Kidney epithelial cell (primary cell): ENCODE data around the gene FRS2. TPM values are rescaled to one million over a fixed set of nuclear protein-coding genes. Genes with fewer than 3 reads are reported as not detected.

Source experiments
- DNase-seq: peaks from one replicate; pipeline ENCODE4 v3.0.0-alpha.2; 2010; ENCODE audit warnings: low read depth
- H3K27me3 ChIP-seq: 2 replicates; pipeline ENCODE4 v1.6.0; 2011; ENCODE audit warnings: low read length; ENCODE audit not compliant: control insufficient read depth, insufficient read depth
- H3K36me3 ChIP-seq: 2 replicates; pipeline ENCODE4 v1.5.1; 2011; ENCODE audit warnings: low read length; ENCODE audit not compliant: control insufficient read depth, insufficient read depth
- H3K4me3 ChIP-seq: 2 replicates; pipeline ENCODE4 v1.5.1; 2011; ENCODE audit warnings: low read depth, mild to moderate bottlenecking, control low read depth, low read length
- CTCF ChIP-seq: IDR thresholded peaks from 2 replicates; pipeline ENCODE4 v1.5.1; 2011; ENCODE audit warnings: mild to moderate bottlenecking, moderate library complexity, low read length, control low read depth, inconsistent platforms; ENCODE audit not compliant: insufficient read depth, poor library complexity, severe bottlenecking
- total RNA-seq: library from RNA; depleted of rRNA; stranded (reverse); fragments of >200 nt; gene quantifications from 2 replicates; pipeline ENCODE4 v1.2.3, GENCODE V29; 2015

Gene FRS2
- total RNA-seq, 1 donor from 2014 or later, result 26.6 TPM

GRCh38 chr12:69570545-69571399 is 100.6 kb downstream of the FRS2 start:
- DNase-seq, result no peak
- TF ChIP-seq CTCF, result peak; percentile 86
- Histone ChIP-seq H3K27me3 (no peaks in the 10 kb centered on the region), H3K36me3 (no peaks in the 10 kb centered on the region), H3K4me3 (no peak overlapping the region)

- H3K36me3 ChIP-seq, result no peaks in the 10 kb centered on the region
- TF ChIP-seq CTCF, result no peak
- H3K27me3 ChIP-seq, result no peaks in the 10 kb centered on the region
Measured at GRCh38 chr12:69575346-69575745, 105.2 kb downstream of the FRS2 start.

GRCh38 chr12:69578283-69578682 is 108.1 kb downstream of the FRS2 start:
- no peaks in the 10 kb centered on the region for H3K36me3 ChIP-seq
- no peaks in the 10 kb centered on the region for H3K27me3 ChIP-seq
- no peak for DNase-seq
- no peak for TF ChIP-seq CTCF
- H3K4me3 ChIP-seq, result no peak overlapping the region

More at GRCh38 chr12:69575346-69575745, 105.2 kb downstream of the FRS2 start:
- H3K4me3 ChIP-seq, result no peak overlapping the region
- DNase-seq, result no peak

GRCh38 chr12:69579029-69579428 is 108.8 kb downstream of the FRS2 start:
- no peak for TF ChIP-seq CTCF
- H3K27me3 ChIP-seq, result no peaks in the 10 kb centered on the region
- DNase-seq, result no peak

GRCh38 chr12:69580074-69580473 is 109.9 kb downstream of the FRS2 start:
- TF ChIP-seq CTCF, result no peak
- no peak for DNase-seq
- Histone ChIP-seq H3K4me3 (no peak overlapping the region), H3K27me3 (no peaks in the 10 kb centered on the region), H3K36me3 (no peaks in the 10 kb centered on the region)

More at GRCh38 chr12:69579029-69579428, 108.8 kb downstream of the FRS2 start:
- no peak overlapping the region for H3K4me3 ChIP-seq
- H3K36me3 ChIP-seq, result no peaks in the 10 kb centered on the region
